Measurements from ENCODE around the gene GNAT1. TPM values are rescaled to one million over a fixed set of nuclear protein-coding genes. Genes with fewer than 3 reads are reported as not detected.

GNAT1 gene
- total and polyA plus RNA-seq, 4 donors: 0.29 to 0.72 TPM; not detected in 2

DNA sequence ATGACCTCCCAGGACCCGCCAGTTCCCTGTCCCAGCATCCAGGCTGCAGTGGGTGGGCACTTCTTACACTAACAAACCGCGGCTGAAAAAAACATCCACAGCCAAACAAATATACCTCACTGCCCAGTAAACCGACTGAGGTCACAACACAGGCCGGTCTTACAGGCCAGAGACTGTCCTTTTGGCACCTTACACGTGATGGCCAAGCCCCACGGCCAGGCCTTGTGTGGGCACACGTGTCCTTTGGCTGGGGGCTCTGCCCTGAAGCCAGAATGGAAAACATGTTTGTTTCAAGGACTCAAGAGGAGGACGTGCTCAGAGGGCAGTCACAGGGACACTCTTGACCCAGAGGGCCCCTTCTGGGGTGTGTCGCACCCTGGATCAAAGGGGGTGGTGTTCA, 23.4 kb downstream of the GNAT1 start:
- H3K4me3 ChIP-seq (ENCODE audit: low read depth, low read length): no peak overlapping the region
- H3K36me3 ChIP-seq (ENCODE audit: control insufficient read depth, insufficient read depth, low read length): peaks cover 55% of the 10 kb centered on the region
- no peak for DNase-seq (ENCODE audit: low read depth in 4 of 6, low spot score in 6 of 6)
- WGBS (ENCODE audit: insufficient coverage): 81% methylated on average over 10 of the region's 10 CpGs
- H3K27me3 ChIP-seq (ENCODE audit: control insufficient read depth, insufficient read depth, low read length): no peaks in the 10 kb centered on the region
- no peak overlapping the region for H3K27ac ChIP-seq (ENCODE audit: low read depth, low read length)
- peaks cover 54% of the 10 kb centered on the region for H3K4me1 ChIP-seq (ENCODE audit: control insufficient read depth, insufficient read depth, low read length)
- no peaks in the 10 kb centered on the region for H3K9me3 ChIP-seq (ENCODE audit: control insufficient read depth, insufficient read depth, low read length)

- DNase-seq (ENCODE audit: low read depth in 4 of 6, low spot score in 6 of 6): no peak
- no peaks in the 10 kb centered on the region for H3K9me3 ChIP-seq (ENCODE audit: control insufficient read depth, insufficient read depth, low read length)
- H3K4me1 ChIP-seq (ENCODE audit: control insufficient read depth, insufficient read depth, low read length): peaks cover 56% of the 10 kb centered on the region
- peaks cover 62% of the 10 kb centered on the region for H3K36me3 ChIP-seq (ENCODE audit: control insufficient read depth, insufficient read depth, low read length)
- 61% methylated on average over 4 of the region's 9 CpGs for WGBS (ENCODE audit: insufficient coverage)
- no peak overlapping the region for H3K4me3 ChIP-seq (ENCODE audit: low read depth, low read length)
- H3K27me3 ChIP-seq (ENCODE audit: control insufficient read depth, insufficient read depth, low read length): no peaks in the 10 kb centered on the region
- H3K27ac ChIP-seq (ENCODE audit: low read depth, low read length): no peak overlapping the region
These were observed 24.1 kb downstream of the GNAT1 start for GRCh38 chr3:50215529-50215928.

- 79% methylated on average over 6 of the region's 10 CpGs for WGBS (ENCODE audit: insufficient coverage)
- no peak overlapping the region for H3K4me3 ChIP-seq (ENCODE audit: low read depth, low read length)
- no peak overlapping the region for H3K27ac ChIP-seq (ENCODE audit: low read depth, low read length)
- H3K9me3 ChIP-seq (ENCODE audit: control insufficient read depth, insufficient read depth, low read length): no peaks in the 10 kb centered on the region
- no peak for DNase-seq (ENCODE audit: low read depth in 4 of 6, low spot score in 6 of 6)
- no peaks in the 10 kb centered on the region for H3K27me3 ChIP-seq (ENCODE audit: control insufficient read depth, insufficient read depth, low read length)
- peaks cover 61% of the 10 kb centered on the region for H3K36me3 ChIP-seq (ENCODE audit: control insufficient read depth, insufficient read depth, low read length)
- H3K4me1 ChIP-seq (ENCODE audit: control insufficient read depth, insufficient read depth, low read length): peaks cover 57% of the 10 kb centered on the region
These were observed 26.3 kb downstream of the GNAT1 start for GRCh38 chr3:50217681-50218080.

GRCh38 chr3:50218448-50218847, 27.0 kb downstream of the GNAT1 start:
- Histone ChIP-seq H3K4me3 (ENCODE audit: low read depth, low read length) (no peak overlapping the region), H3K36me3 (ENCODE audit: control insufficient read depth, insufficient read depth, low read length) (peaks cover 58% of the 10 kb centered on the region), H3K9me3 (ENCODE audit: control insufficient read depth, insufficient read depth, low read length) (no peaks in the 10 kb centered on the region), H3K27me3 (ENCODE audit: control insufficient read depth, insufficient read depth, low read length) (no peaks in the 10 kb centered on the region), H3K4me1 (ENCODE audit: control insufficient read depth, insufficient read depth, low read length) (peaks cover 50% of the 10 kb centered on the region), H3K27ac (ENCODE audit: low read depth, low read length) (no peak overlapping the region)
- 94% methylated on average over 17 of the region's 17 CpGs for WGBS (ENCODE audit: insufficient coverage)
- DNase-seq (ENCODE audit: low read depth in 4 of 6, low spot score in 6 of 6): no peak

DNA sequence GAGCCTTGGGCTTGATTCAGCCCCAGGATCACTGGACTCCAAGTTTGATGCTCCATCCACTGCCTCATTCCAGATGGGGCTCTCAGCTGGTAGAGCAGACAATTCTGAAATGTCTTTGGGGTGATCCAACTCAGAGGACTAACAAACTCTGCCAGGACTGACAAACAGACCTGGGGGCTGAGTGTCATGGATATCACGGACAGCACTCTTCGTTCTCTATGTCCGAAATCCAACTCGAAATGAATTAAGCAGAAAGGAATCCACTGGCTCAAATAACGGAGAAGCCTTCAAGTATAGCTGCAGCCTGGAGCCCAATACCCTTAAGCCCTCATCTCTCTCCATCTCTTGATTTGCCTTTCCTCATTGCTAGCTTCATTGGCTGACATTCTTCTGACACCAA, 27.9 kb downstream of the GNAT1 start:
- WGBS (ENCODE audit: insufficient coverage): 95% methylated on average over 5 of the region's 5 CpGs
- no peak overlapping the region for H3K4me3 ChIP-seq (ENCODE audit: low read depth, low read length)
- no peaks in the 10 kb centered on the region for H3K9me3 ChIP-seq (ENCODE audit: control insufficient read depth, insufficient read depth, low read length)
- H3K4me1 ChIP-seq (ENCODE audit: control insufficient read depth, insufficient read depth, low read length): peaks cover 41% of the 10 kb centered on the region
- no peak for DNase-seq (ENCODE audit: low read depth in 4 of 6, low spot score in 6 of 6)
- H3K27me3 ChIP-seq (ENCODE audit: control insufficient read depth, insufficient read depth, low read length): no peaks in the 10 kb centered on the region
- no peak overlapping the region for H3K27ac ChIP-seq (ENCODE audit: low read depth, low read length)
- peaks cover 52% of the 10 kb centered on the region for H3K36me3 ChIP-seq (ENCODE audit: control insufficient read depth, insufficient read depth, low read length)

- peaks cover 47% of the 10 kb centered on the region for H3K36me3 ChIP-seq (ENCODE audit: control insufficient read depth, insufficient read depth, low read length)
- H3K9me3 ChIP-seq (ENCODE audit: control insufficient read depth, insufficient read depth, low read length): no peaks in the 10 kb centered on the region
- no peaks in the 10 kb centered on the region for H3K27me3 ChIP-seq (ENCODE audit: control insufficient read depth, insufficient read depth, low read length)
- WGBS (ENCODE audit: insufficient coverage): 59% methylated on average over 6 of the region's 6 CpGs
- peaks cover 33% of the 10 kb centered on the region for H3K4me1 ChIP-seq (ENCODE audit: control insufficient read depth, insufficient read depth, low read length)
- peak overlapping the region; percentile 61 for H3K27ac ChIP-seq (ENCODE audit: low read depth, low read length)
- DNase-seq (ENCODE audit: low read depth in 4 of 6, low spot score in 6 of 6): peak in 2 of 6 donors; percentile 20 to 52
- H3K4me3 ChIP-seq (ENCODE audit: low read depth, low read length): no peak overlapping the region
These were observed 28.7 kb downstream of the GNAT1 start for GRCh38 chr3:50220109-50220508.

DNA sequence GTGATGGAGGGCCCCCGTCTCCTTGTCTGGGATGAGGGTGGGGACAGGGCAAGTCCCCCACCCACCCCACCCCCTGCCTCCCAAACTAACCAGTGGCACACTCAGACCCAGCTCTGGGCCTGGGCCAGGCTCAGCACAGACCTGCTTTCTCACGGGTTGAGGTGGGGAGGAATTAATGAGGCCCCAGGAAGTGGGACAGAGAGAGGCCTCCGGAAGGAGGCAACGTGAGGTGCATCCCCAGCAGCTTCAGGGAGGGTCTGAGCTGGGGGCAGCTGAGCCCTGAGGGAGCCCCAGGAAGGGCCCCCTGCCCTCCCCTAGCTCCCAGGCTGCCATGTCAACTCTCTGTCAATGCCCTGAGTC, 29.6 kb downstream of the GNAT1 start:
- peak in 2 of 6 donors; percentile 56 to 68 for DNase-seq (ENCODE audit: low read depth in 4 of 6, low spot score in 6 of 6)
- Histone ChIP-seq H3K27me3 (ENCODE audit: control insufficient read depth, insufficient read depth, low read length) (no peaks in the 10 kb centered on the region), H3K9me3 (ENCODE audit: control insufficient read depth, insufficient read depth, low read length) (no peaks in the 10 kb centered on the region), H3K36me3 (ENCODE audit: control insufficient read depth, insufficient read depth, low read length) (peaks cover 38% of the 10 kb centered on the region), H3K4me1 (ENCODE audit: control insufficient read depth, insufficient read depth, low read length) (peaks cover 36% of the 10 kb centered on the region), H3K27ac (ENCODE audit: low read depth, low read length) (peak overlapping the region; percentile 80), H3K4me3 (ENCODE audit: low read depth, low read length) (no peak overlapping the region)
- 17% methylated on average over 3 of the region's 4 CpGs for WGBS (ENCODE audit: insufficient coverage)

DNA sequence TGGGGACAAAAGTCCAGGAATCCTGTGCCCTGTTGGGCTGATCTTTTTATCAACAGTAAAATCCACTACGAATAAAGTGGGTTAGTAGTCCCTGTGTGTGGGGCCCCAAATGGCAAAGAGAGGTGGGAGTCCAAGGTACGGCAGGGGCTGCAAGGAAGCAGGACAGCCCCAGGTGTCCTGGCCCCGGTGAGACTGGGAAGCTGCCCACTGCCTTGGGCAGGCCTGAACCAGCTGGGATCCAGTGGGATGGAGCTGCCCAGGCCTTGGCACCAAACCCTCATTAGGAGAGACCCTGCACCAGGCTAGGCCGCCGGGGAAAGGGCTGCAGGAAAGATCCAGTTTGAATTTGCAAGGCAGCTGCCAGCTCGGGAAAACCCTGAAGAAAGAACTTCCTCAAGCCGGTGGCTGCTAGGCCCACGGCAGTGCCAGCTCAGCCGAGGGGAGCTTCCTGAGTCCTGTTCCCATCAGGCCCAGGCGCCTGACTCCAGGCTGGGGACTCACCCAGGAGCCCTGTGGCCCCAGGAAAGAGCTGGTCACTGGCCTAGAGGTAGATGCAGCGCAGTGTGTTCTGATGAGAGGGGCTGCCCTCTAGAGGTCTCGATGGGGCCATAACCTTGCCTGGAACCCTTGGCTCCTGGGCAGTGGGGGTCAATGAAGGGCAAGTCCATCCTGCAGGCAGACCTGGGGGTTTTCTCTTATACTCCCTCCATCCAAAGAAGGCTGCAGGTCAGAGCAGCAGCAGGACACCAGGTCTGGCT, 30.2 kb downstream of the GNAT1 start:
- peaks cover 42% of the 10 kb centered on the region for H3K4me1 ChIP-seq (ENCODE audit: control insufficient read depth, insufficient read depth, low read length)
- H3K27me3 ChIP-seq (ENCODE audit: control insufficient read depth, insufficient read depth, low read length): no peaks in the 10 kb centered on the region
- DNase-seq (ENCODE audit: low read depth in 4 of 6, low spot score in 6 of 6): peak in 2 of 6 donors; percentile 18 to 63
- H3K4me3 ChIP-seq (ENCODE audit: low read depth, low read length): no peak overlapping the region
- no peaks in the 10 kb centered on the region for H3K9me3 ChIP-seq (ENCODE audit: control insufficient read depth, insufficient read depth, low read length)
- H3K36me3 ChIP-seq (ENCODE audit: control insufficient read depth, insufficient read depth, low read length): peaks cover 33% of the 10 kb centered on the region
- H3K27ac ChIP-seq (ENCODE audit: low read depth, low read length): peak overlapping the region; percentile 80
- 35% methylated on average over 11 of the region's 12 CpGs for WGBS (ENCODE audit: insufficient coverage)

GRCh38 chr3:50222169-50222528, 30.7 kb downstream of the GNAT1 start:
- Histone ChIP-seq H3K4me1 (ENCODE audit: control insufficient read depth, insufficient read depth, low read length) (peaks cover 47% of the 10 kb centered on the region), H3K9me3 (ENCODE audit: control insufficient read depth, insufficient read depth, low read length) (no peaks in the 10 kb centered on the region), H3K27me3 (ENCODE audit: control insufficient read depth, insufficient read depth, low read length) (no peaks in the 10 kb centered on the region), H3K4me3 (ENCODE audit: low read depth, low read length) (no peak overlapping the region), H3K36me3 (ENCODE audit: control insufficient read depth, insufficient read depth, low read length) (peaks cover 31% of the 10 kb centered on the region), H3K27ac (ENCODE audit: low read depth, low read length) (peak overlapping the region; percentile 80)
- no peak for DNase-seq (ENCODE audit: low read depth in 4 of 6, low spot score in 6 of 6)
- WGBS (ENCODE audit: insufficient coverage): 90% methylated on average over 1 of the region's 1 CpG

DNA sequence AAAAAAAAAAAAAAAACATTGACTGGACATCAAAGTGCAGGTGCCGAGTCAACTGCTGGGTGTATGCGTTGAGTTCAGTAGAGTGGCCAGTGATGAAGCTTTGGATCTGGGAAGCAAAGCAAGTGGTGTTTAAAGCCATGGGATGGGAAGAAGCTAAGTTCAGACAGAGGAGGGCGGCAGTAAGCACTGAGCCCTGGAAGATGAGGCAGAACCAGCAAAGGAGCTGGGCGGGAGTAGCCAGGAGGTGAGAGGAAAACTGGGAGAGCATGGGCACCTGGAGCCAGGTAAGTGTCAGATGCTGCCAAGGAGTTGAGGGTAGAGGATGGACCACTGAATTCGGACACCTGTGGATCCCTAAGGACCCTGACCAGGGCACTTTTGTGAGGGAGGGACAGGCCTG, 33.2 kb downstream of the GNAT1 start:
- peaks cover 62% of the 10 kb centered on the region for H3K4me1 ChIP-seq (ENCODE audit: control insufficient read depth, insufficient read depth, low read length)

More for the DNA sequence above, 33.2 kb downstream of the GNAT1 start:
- DNase-seq (ENCODE audit: low read depth in 4 of 6, low spot score in 6 of 6): no peak
- 73% methylated on average over 5 of the region's 5 CpGs for WGBS (ENCODE audit: insufficient coverage)
- no peak overlapping the region for H3K27ac ChIP-seq (ENCODE audit: low read depth, low read length)
- peaks cover 11% of the 10 kb centered on the region for H3K36me3 ChIP-seq (ENCODE audit: control insufficient read depth, insufficient read depth, low read length)
- no peaks in the 10 kb centered on the region for H3K27me3 ChIP-seq (ENCODE audit: control insufficient read depth, insufficient read depth, low read length)
- no peak overlapping the region for H3K4me3 ChIP-seq (ENCODE audit: low read depth, low read length)
- H3K9me3 ChIP-seq (ENCODE audit: control insufficient read depth, insufficient read depth, low read length): no peaks in the 10 kb centered on the region
